Uterus (tissue), 4 donors: ENCODE data around the gene POLRMT. TPM values are rescaled to one million over a fixed set of nuclear protein-coding genes. Genes with fewer than 3 reads are reported as not detected.

ENCODE experiments used
- DNase-seq, 2 donors: peaks; one replicate each; pipeline ENCODE4 v3.0.0-alpha.2; 2019 to 2020
- H3K27ac ChIP-seq, 2 donors: fragments of 200-600 bp; sonication (generic); 1 replicate in 1 of 2; 2 replicates in 1 of 2; pipeline ENCODE4 v1.5.1; 2016 to 2018
- H3K27me3 ChIP-seq, 2 donors: fragments of 200-600 bp; sonication (generic); one replicate each; pipeline ENCODE4 v1.5.1; 2018 to 2019; ENCODE audit warnings: control low read depth in 1 of 2
- H3K36me3 ChIP-seq, 2 donors: fragments of 200-600 bp; sonication (generic); one replicate each; pipeline ENCODE4 v1.5.1; 2019; ENCODE audit warnings: control low read depth in 1 of 2
- H3K4me1 ChIP-seq, 2 donors: fragments of 200-600 bp; sonication (generic); one replicate each; pipeline ENCODE4 v1.5.1; 2018 to 2019; ENCODE audit warnings: control low read depth in 1 of 2
- H3K4me3 ChIP-seq, 2 donors: fragments of 200-600 bp; sonication (generic); 1 replicate in 1 of 2; 2 replicates in 1 of 2; pipeline ENCODE4 v1.5.1; 2018 to 2019; ENCODE audit warnings: mild to moderate bottlenecking in 1 of 2
- H3K9me3 ChIP-seq, 2 donors: fragments of 200-600 bp; sonication (generic); one replicate each; pipeline ENCODE4 v1.5.1; 2019; ENCODE audit warnings: control low read depth in 1 of 2
- CTCF ChIP-seq, 4 experiments: fragments of 200-600 bp in 2 of 4; fragments of 450-650 bp in 2 of 4; sonication (generic) in 2 of 4; IDR thresholded peaks; one replicate each; pipeline ENCODE4 v1.5.1; 2016 to 2019; ENCODE audit warnings: antibody characterized with exemption in 4 of 4, mild to moderate bottlenecking in 2 of 4, moderate library complexity in 1 of 4
- POLR2A ChIP-seq, 2 donors: fragments of 450-650 bp; IDR thresholded peaks; one replicate each; pipeline ENCODE4 v1.6.1; 2016; ENCODE audit warnings: antibody characterized with exemption in 2 of 2, mild to moderate bottlenecking in 1 of 2, moderate library complexity in 1 of 2
- intact Hi-C: fragments of 100-400 bp; cut with DNase I; formaldehyde crosslinking; loops from one replicate; pipeline ENCODE4 v1.15.1; 2023; ENCODE audit warnings: low total_unique reads
- total RNA-seq, 4 donors: library from RNA; depleted of rRNA in 3 of 4; stranded (reverse); fragments of >200 nt in 3 of 4; gene quantifications; one replicate each; pipeline versions ENCODE4 v1.1.0 to v1.2.4, GENCODE V29; 2014 to 2023
- donor health status: DM: yes; HTN: yes; CAD: no.

POLRMT gene
- 10 to 100 TPM; 10.5 to 42.0 (median 24.1) TPM for total RNA-seq

DNA sequence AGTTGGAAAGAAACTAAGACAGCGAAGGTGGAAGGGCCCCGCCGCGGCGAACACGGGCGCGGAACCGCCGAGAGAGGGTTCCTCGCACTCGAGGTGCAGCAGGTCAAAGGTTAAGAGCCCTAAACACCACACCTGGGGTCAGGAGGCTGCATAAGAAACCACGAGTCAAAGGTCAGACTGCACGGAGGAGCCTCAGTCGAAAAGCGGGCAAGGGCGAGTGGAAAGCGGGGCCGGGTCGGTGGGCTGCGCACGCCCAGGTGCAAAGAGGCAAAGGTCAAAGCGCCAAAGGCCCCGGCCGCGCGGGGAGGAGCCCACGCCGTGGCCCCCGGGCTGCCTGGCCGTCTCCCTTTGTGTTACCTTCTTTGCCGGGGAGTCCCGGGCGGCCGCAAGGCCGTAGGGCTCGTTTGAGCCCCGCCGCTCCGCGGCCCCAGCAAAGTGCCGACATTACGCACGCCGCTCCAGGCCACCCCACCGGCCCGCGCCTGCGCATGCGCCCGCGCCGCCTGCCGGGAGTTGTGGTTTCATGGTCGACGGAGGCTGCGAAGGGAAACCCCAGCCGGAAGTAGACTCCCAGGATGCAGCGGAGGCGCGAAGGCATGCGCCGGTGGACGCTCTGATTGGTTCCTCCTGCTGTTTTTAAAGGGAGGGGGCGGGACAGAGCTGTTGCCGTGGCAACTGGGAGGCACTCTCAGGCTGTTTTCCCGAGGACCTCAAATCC lies at the start of gene POLRMT:
Gene POLRMT (minus strand): TSS at position 470 of the 718 bp plus-strand sequence. CDS start 25 bp downstream, at position 445.
- peak; percentile 98 to 99 for DNase-seq
- H3K4me3 ChIP-seq: peak within 1 kb of the TSS; percentile 64
- peak within 1 kb of the TSS; percentile 67 to 73 for H3K27ac ChIP-seq
- H3K27me3 ChIP-seq: no peaks in the 10 kb centered on the region
- H3K36me3 ChIP-seq: no peaks in the 10 kb centered on the region
- no peaks in the 10 kb centered on the region for H3K9me3 ChIP-seq
- TF ChIP-seq POLR2A (IDR thresholded peaks at IDR 0.05) (peak in 1 of 2 donors; percentile 52), CTCF (IDR thresholded peaks at IDR 0.05) (peak in 2 of 4 experiments; percentile 21 to 47)
- H3K4me1 ChIP-seq: peaks cover 0 to 12% of the 10 kb centered on the region in 2 donors
- intact Hi-C loops: no loop called here

DNA sequence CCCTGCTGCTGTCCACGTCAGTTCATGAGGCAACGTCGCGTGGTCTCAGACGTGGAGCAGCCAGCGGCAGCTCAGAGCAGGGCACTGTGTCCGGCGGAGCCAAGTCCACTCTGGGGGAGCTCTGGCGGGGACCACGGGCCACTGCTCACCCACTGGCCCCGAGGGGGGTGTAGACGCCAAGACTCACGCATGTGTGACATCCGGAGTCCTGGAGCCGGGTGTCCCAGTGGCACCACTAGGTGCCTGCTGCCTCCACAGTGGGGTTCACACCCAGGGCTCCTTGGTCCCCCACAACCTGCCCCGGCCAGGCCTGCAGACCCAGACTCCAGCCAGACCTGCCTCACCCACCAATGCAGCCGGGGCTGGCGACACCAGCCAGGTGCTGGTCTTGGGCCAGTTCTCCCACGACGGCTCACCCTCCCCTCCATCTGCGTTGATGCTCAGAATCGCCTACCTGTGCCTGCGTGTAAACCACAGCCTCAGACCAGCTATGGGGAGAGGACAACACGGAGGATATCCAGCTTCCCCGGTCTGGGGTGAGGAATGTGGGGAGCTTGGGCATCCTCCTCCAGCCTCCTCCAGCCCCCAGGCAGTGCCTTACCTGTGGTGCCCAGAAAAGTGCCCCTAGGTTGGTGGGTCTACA lies 49.5 kb upstream of the POLRMT start:
- TF ChIP-seq CTCF (IDR thresholded peaks at IDR 0.05): no peak
- no peak for TF ChIP-seq POLR2A (IDR thresholded peaks at IDR 0.05)
- intact Hi-C loops: no loop called here

GRCh38 chr19:681029-682019 lies 48.0 kb upstream of the POLRMT start:
- no peaks in the 10 kb centered on the region for H3K9me3 ChIP-seq
- TF ChIP-seq CTCF (IDR thresholded peaks at IDR 0.05) (no peak), POLR2A (IDR thresholded peaks at IDR 0.05) (no peak)
- H3K4me3 ChIP-seq: peak overlapping the region; percentile 20 to 68
- intact Hi-C loops: no loop called here
- H3K4me1 ChIP-seq: peaks cover 0 to 10% of the 10 kb centered on the region in 2 donors
- peak overlapping the region; percentile 90 to 92 for H3K27ac ChIP-seq
- peak in 1 of 2 donors; percentile 45 for DNase-seq
- no peaks in the 10 kb centered on the region for H3K27me3 ChIP-seq
- H3K36me3 ChIP-seq: no peaks in the 10 kb centered on the region

More for the DNA sequence above, 49.5 kb upstream of the POLRMT start:
- H3K9me3 ChIP-seq: no peaks in the 10 kb centered on the region
- no peak overlapping the region for H3K4me3 ChIP-seq
- H3K27me3 ChIP-seq: no peaks in the 10 kb centered on the region
- H3K36me3 ChIP-seq: no peaks in the 10 kb centered on the region
- no peak overlapping the region for H3K27ac ChIP-seq
- no peaks in the 10 kb centered on the region for H3K4me1 ChIP-seq
- no peak for DNase-seq

DNA sequence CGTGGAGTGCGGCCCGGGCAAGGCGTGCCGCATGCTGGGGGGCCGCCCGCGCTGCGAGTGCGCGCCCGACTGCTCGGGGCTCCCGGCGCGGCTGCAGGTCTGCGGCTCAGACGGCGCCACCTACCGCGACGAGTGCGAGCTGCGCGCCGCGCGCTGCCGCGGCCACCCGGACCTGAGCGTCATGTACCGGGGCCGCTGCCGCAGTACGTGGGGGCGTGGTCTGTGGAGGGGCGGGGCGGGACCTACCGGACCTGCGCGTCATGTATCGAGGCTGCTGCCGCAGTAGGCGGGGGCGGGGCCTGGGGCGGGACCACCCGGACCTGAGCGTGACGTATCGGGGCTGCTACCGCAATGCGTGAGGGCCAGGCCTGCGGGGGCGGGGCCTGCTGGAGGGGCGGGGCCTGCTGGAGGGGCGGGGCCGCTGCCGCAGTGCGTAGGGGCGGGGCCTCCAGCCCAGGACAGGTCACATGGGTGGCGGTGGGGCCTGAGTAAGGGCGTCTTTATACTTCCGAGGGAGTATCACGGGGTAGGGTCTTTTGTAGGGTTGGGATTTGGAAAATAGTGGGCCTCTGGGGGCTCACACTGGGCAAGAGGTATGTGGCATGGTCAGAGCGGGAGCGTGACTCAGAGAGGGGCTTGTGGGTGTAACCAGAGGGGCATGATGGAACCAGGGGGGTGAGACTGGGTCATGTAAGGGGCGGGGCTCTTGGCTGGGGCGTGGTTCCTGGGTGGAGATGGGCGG lies 47.1 kb upstream of the POLRMT start:
- Histone ChIP-seq H3K27ac (peak overlapping the region; percentile 90 to 92), H3K36me3 (no peaks in the 10 kb centered on the region), H3K27me3 (no peaks in the 10 kb centered on the region), H3K4me3 (peak overlapping the region; percentile 30 to 68), H3K9me3 (no peaks in the 10 kb centered on the region), H3K4me1 (peaks cover 0 to 14% of the 10 kb centered on the region in 2 donors)
- intact Hi-C loops: no loop called here
- TF ChIP-seq CTCF (IDR thresholded peaks at IDR 0.05) (peak in 3 of 4 experiments; percentile 65 to 77 (median 65)), POLR2A (IDR thresholded peaks at IDR 0.05) (peak; percentile 86 to 95)
- DNase-seq: peak; percentile 99 to 100
